ENCODE results near the gene MR1. TPM values are rescaled to one million over a fixed set of nuclear protein-coding genes. Genes with fewer than 3 reads are reported as not detected.
"Not testable (repeated sequence)": the region's sequence is repeated elsewhere in the genome, so short reads cannot be mapped to it uniquely, and the experiment has no call there.

The MR1 gene
- total and polyA plus RNA-seq, 9 of the 15 experiments (the other 6 are each of a cell fraction or from before 2014, with no cell fraction given), result 9.7 to 21.7 (median 15.6) TPM

DNA sequence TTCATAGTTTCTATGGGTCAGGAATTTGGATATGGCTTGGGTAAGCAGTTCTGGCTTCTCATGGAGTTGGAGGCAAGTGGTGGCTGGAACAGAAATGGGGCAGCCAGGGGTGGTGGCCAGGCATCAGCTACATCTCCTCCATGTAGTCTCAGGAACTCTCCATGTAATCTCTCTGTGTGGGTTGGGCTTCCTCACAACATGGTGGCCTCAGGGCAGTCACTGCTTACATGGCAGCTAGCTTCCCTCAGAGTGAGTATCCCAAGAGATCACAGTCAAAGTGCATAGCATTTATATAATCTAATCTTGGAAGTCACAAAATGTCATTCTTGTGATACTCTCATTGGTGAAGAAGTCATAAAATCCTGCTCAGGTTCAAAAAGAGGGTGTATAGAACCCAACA lies 25.7 kb downstream of the MR1 start:
- in situ Hi-C loops (cut with MboI) (no loop called here), intact Hi-C loops (cut with micrococcal nuclease) (no loop called here)
- no peaks in the 10 kb centered on the region for H3K36me3 ChIP-seq (ENCODE audit: control insufficient read depth, insufficient read depth, low read length)
- H4K20me1 ChIP-seq (replicated peaks; ENCODE audit: control insufficient read depth, insufficient read depth, low read length), result no peaks in the 10 kb centered on the region
- FAIRE-seq (no peak), DNase-seq (ENCODE audit: extremely low read depth in 1 of 4, low spot score in 3 of 4) (no peak), ATAC-seq (no peak)
- TF ChIP-seq YY1 (IDR thresholded peaks at IDR 0.05; ENCODE audit: borderline replicate concordance in 1 of 3, control insufficient read depth in 1 of 3, extremely low read depth in 1 of 3, insufficient read depth in 3 of 3, insufficient read length in 1 of 3, insufficient replicate concordance in 2 of 3, low read depth in 1 of 3, low read length in 2 of 3) (peak in 1 of 3 experiments; percentile 67), ZFP36 (IDR thresholded peaks at IDR 0.05; ENCODE audit: low read depth, low read length, partially characterized antibody) (peak; percentile 71), NBN (IDR thresholded peaks at IDR 0.05; ENCODE audit: low read depth) (no peak)
- H3K4me3 ChIP-seq, result no peak overlapping the region
- no TSS peak for BruUV-seq (replicated peaks)
- H3K27me3 ChIP-seq (ENCODE audit: control insufficient read depth in 2 of 2, insufficient read depth in 2 of 2, low read length in 2 of 2), result peaks cover 0 to 12% of the 10 kb centered on the region in 2 experiments; a peak in 1 of 5 replicates
- H3K9me1 ChIP-seq (ENCODE audit: control insufficient read depth, insufficient read depth, low read length), result no peaks in the 10 kb centered on the region
- H3K4me1 ChIP-seq (replicated peaks in 1 of 2; ENCODE audit: control insufficient read depth in 2 of 2, insufficient read depth in 2 of 2, low read length in 2 of 2), result peaks cover 5 to 7% of the 10 kb centered on the region in 2 experiments; a peak in 3 of 5 replicates
- H3K4me2 ChIP-seq (ENCODE audit: insufficient read depth, low read length), result no peak overlapping the region
- no peak overlapping the region for H2AFZ ChIP-seq (ENCODE audit: low read depth, low read length)
- CTCF ChIA-PET (ENCODE audit: low intra/inter-chr PET ratio), result no interaction called here
- no peaks in the 10 kb centered on the region for H3K9me3 ChIP-seq (replicated peaks; ENCODE audit: control insufficient read depth, insufficient read depth, low read depth, low read length)
- POLR2A ChIA-PET, result no interaction called here
- H3K9ac ChIP-seq (ENCODE audit: insufficient read depth in 1 of 2, low read depth in 2 of 2, low read length in 2 of 2), result no peak overlapping the region
- H3K27ac ChIP-seq (ENCODE audit: extremely low read depth, low read depth, low read length), result no peak overlapping the region
- H3K79me2 ChIP-seq (ENCODE audit: control insufficient read depth, insufficient read depth, low read length), result no peaks in the 10 kb centered on the region

DNA sequence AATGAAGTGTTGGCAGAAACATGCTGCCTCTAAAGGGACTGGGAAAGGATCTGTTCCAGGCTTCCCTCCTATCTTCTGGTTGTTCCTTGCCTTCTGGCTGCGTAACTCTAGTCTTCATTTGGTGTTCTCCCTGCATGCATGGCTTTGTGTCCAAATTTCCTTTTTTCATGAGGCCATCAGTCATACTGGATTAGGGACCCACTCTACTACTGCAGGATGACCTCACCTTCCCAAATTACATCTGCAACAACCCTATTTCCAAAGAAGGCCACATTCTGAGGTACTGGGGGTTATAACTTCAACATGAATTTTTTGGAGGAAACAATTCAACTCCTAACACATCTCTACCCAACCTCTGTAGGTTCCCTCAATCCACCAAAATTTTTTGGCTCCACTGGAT lies 26.3 kb downstream of the MR1 start:
- Histone ChIP-seq H3K9me3 (replicated peaks; ENCODE audit: control insufficient read depth, insufficient read depth, low read depth, low read length) (no peaks in the 10 kb centered on the region), H3K36me3 (ENCODE audit: control insufficient read depth, insufficient read depth, low read length) (no peaks in the 10 kb centered on the region), H3K9me1 (ENCODE audit: control insufficient read depth, insufficient read depth, low read length) (no peaks in the 10 kb centered on the region), H3K9ac (ENCODE audit: insufficient read depth in 1 of 2, low read depth in 2 of 2, low read length in 2 of 2) (no peak overlapping the region), H3K4me2 (ENCODE audit: insufficient read depth, low read length) (no peak overlapping the region), H3K79me2 (ENCODE audit: control insufficient read depth, insufficient read depth, low read length) (no peaks in the 10 kb centered on the region), H3K27me3 (ENCODE audit: control insufficient read depth in 2 of 2, insufficient read depth in 2 of 2, low read length in 2 of 2) (peaks cover 0 to 12% of the 10 kb centered on the region in 2 experiments; a peak in 1 of 5 replicates), H3K4me3 (no peak overlapping the region), H3K4me1 (replicated peaks in 1 of 2; ENCODE audit: control insufficient read depth in 2 of 2, insufficient read depth in 2 of 2, low read length in 2 of 2) (peaks cover 5 to 7% of the 10 kb centered on the region in 2 experiments; a peak in 3 of 5 replicates), H4K20me1 (replicated peaks; ENCODE audit: control insufficient read depth, insufficient read depth, low read length) (no peaks in the 10 kb centered on the region), H2AFZ (ENCODE audit: low read depth, low read length) (no peak overlapping the region), H3K27ac (ENCODE audit: extremely low read depth, low read depth, low read length) (no peak overlapping the region)
- no TSS peak for BruUV-seq (replicated peaks)
- ChIA-PET POLR2A (interaction anchor here (0.8 kb wide), 1 partner anchor 16 kb away, joined by 4 read pairs; no protein-coding TSS in a partner anchor), CTCF (ENCODE audit: low intra/inter-chr PET ratio) (no interaction called here)
- intact Hi-C loops (cut with micrococcal nuclease), result no loop called here
- FAIRE-seq (no peak), DNase-seq (ENCODE audit: extremely low read depth in 1 of 4, low spot score in 3 of 4) (no peak), ATAC-seq (no peak)
- in situ Hi-C loops (cut with MboI), result no loop called here
- TF ChIP-seq HOXB6 (CRISPR knock-in tag; IDR thresholded peaks at IDR 0.05; ENCODE audit: borderline replicate concordance), result no peak
- 38% methylated on average over 1 of the region's 1 CpG for WGBS (ENCODE audit: insufficient coverage, low coverage, missing lambda C conversion rate)

DNA sequence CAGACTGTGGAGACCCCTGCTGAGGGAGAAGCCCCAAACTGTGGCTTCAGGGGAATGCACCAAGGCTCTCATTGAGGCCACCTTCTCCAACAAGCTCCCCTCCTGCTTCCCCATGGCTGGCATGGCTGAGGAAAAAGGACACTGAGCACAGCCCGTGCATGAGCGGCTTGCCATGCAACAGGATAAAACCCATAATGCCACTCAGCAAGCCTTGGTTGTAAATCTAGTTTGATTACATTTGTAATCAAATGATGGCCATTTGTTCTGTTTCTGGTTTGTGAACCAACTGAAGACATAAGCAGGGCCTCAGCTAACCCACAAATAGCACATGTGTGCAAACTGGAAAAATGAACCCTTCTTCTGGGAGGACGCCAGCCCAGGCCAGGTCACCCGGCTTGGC lies 27.2 kb downstream of the MR1 start:
- in situ Hi-C loops (cut with MboI); BruUV-seq (replicated peaks): not testable (repeated sequence)
- POLR2A ChIA-PET, result interaction anchor here (0.6 to 1.7 kb wide), 5 partner anchors 12 to 29 kb away, joined by 3 to 5 read pairs (median 3); no protein-coding TSS in a partner anchor

More for the DNA sequence above, 27.2 kb downstream of the MR1 start:
- CTCF ChIA-PET (ENCODE audit: low intra/inter-chr PET ratio); H3K27ac ChIP-seq (ENCODE audit: extremely low read depth, low read depth, low read length); H2AFZ ChIP-seq (ENCODE audit: low read depth, low read length); H3K4me2 ChIP-seq (ENCODE audit: insufficient read depth, low read length); H4K20me1 ChIP-seq (replicated peaks; ENCODE audit: control insufficient read depth, insufficient read depth, low read length); H3K9me1 ChIP-seq (ENCODE audit: control insufficient read depth, insufficient read depth, low read length); H3K9ac ChIP-seq (ENCODE audit: insufficient read depth in 1 of 2, low read depth in 2 of 2, low read length in 2 of 2); ATAC-seq; intact Hi-C loops (cut with micrococcal nuclease); H3K4me3 ChIP-seq; DNase-seq (ENCODE audit: extremely low read depth in 1 of 4, low spot score in 3 of 4); H3K4me1 ChIP-seq (replicated peaks in 1 of 2; ENCODE audit: control insufficient read depth in 2 of 2, insufficient read depth in 2 of 2, low read length in 2 of 2); H3K36me3 ChIP-seq (ENCODE audit: control insufficient read depth, insufficient read depth, low read length); H3K9me3 ChIP-seq (replicated peaks; ENCODE audit: control insufficient read depth, insufficient read depth, low read depth, low read length); FAIRE-seq; H3K79me2 ChIP-seq (ENCODE audit: control insufficient read depth, insufficient read depth, low read length): not testable (repeated sequence)
- WGBS (ENCODE audit: insufficient coverage, low coverage, missing lambda C conversion rate), result 17% methylated on average over 2 of the region's 4 CpGs
- H3K27me3 ChIP-seq (ENCODE audit: control insufficient read depth in 2 of 2, insufficient read depth in 2 of 2, low read length in 2 of 2), result peaks cover 0 to 12% of the 10 kb centered on the region in 2 experiments; a peak in 1 of 5 replicates
